ENCODE data around the gene ASB15.

Gene ASB15

DNA sequence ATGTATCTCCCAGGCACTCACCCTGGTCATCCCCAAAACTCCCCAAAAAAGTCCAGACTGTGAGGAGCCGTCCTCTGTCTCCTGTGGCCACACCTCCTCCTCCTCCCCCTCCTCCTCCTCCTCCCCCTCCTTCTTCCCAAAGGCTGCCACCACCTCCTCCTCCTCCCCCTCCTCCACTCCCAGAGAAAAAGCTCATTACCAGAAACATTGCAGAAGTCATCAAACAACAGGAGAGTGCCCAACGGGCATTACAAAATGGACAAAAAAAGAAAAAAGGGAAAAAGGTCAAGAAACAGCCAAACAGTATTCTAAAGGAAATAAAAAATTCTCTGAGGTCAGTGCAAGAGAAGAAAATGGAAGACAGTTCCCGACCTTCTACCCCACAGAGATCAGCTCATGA is 61.1 kb downstream of the ASB15 start:
- H3K4me2 ChIP-seq (ENCODE audit: low read depth, low read length), result no peak overlapping the region
- H3K27me3 ChIP-seq (replicated peaks; ENCODE audit: insufficient read depth, low read length), result no peaks in the 10 kb centered on the region
- no peak overlapping the region for H2AFZ ChIP-seq (ENCODE audit: low read length)

DNA sequence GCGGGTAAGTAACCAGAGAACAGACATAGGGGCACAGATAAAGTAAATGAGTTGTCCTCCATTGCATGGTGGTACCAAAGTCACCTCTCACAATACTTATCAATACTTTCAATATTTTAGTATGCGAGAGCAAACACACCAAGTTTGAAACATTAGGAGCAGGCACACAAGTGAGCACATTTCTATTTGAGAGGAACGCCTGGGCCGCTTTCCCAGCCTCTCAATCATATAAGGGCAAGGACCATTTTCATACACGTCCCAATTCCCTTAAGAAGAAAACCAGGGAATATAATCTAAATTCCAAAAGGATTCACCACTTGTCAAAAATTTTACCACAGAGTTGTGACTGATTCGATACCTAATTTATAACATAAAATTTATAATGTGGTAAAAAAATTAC is 61.6 kb downstream of the ASB15 start:
- H3K27me3 ChIP-seq (replicated peaks; ENCODE audit: insufficient read depth, low read length), result no peaks in the 10 kb centered on the region
- no peak overlapping the region for H3K4me2 ChIP-seq (ENCODE audit: low read depth, low read length)
- DNase-seq, result no peak
- no peaks in the 10 kb centered on the region for H3K36me3 ChIP-seq (replicated peaks; ENCODE audit: insufficient read depth, low read length)
- no peaks in the 10 kb centered on the region for H3K79me2 ChIP-seq (ENCODE audit: low read length)
- no peak overlapping the region for H3K4me3 ChIP-seq (ENCODE audit: low read length)
- H3F3A ChIP-seq (ENCODE audit: insufficient read depth, low read length), result no peaks in the 10 kb centered on the region
- H3K27ac ChIP-seq (ENCODE audit: low read length), result no peak overlapping the region
- no peaks in the 10 kb centered on the region for H4K20me1 ChIP-seq (ENCODE audit: insufficient read depth, low read length)
- no peaks in the 10 kb centered on the region for H3K9me3 ChIP-seq (replicated peaks; ENCODE audit: insufficient read depth, low read length)
- no peaks in the 10 kb centered on the region for H3K4me1 ChIP-seq (ENCODE audit: low read length)
- H3K9ac ChIP-seq (ENCODE audit: low read length), result no peak overlapping the region
- H2AFZ ChIP-seq (ENCODE audit: low read length), result no peak overlapping the region
- no peaks in the 10 kb centered on the region for H3K9me2 ChIP-seq (replicated peaks; ENCODE audit: insufficient read depth, low read length)
- TF ChIP-seq, protein P1, sequence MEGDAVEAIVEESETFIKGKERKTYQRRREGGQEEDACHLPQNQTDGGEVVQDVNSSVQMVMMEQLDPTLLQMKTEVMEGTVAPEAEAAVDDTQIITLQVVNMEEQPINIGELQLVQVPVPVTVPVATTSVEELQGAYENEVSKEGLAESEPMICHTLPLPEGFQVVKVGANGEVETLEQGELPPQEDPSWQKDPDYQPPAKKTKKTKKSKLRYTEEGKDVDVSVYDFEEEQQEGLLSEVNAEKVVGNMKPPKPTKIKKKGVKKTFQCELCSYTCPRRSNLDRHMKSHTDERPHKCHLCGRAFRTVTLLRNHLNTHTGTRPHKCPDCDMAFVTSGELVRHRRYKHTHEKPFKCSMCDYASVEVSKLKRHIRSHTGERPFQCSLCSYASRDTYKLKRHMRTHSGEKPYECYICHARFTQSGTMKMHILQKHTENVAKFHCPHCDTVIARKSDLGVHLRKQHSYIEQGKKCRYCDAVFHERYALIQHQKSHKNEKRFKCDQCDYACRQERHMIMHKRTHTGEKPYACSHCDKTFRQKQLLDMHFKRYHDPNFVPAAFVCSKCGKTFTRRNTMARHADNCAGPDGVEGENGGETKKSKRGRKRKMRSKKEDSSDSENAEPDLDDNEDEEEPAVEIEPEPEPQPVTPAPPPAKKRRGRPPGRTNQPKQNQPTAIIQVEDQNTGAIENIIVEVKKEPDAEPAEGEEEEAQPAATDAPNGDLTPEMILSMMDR (IDR thresholded peaks at IDR 0.05; ENCODE audit: low read length), result no peak
- TF ChIP-seq EZH2 (optimal IDR thresholded peaks at IDR 0.05; ENCODE audit: low read depth, low read length) (no peak), EZH2phosphoT487 (IDR thresholded peaks at IDR 0.05; ENCODE audit: low read length) (no peak)

More for the DNA sequence above, 61.1 kb downstream of the ASB15 start:
- Histone ChIP-seq H3F3A (ENCODE audit: insufficient read depth, low read length) (no peaks in the 10 kb centered on the region), H4K20me1 (ENCODE audit: insufficient read depth, low read length) (no peaks in the 10 kb centered on the region), H3K4me3 (ENCODE audit: low read length) (no peak overlapping the region), H3K9me3 (replicated peaks; ENCODE audit: insufficient read depth, low read length) (no peaks in the 10 kb centered on the region), H3K27ac (ENCODE audit: low read length) (no peak overlapping the region), H3K36me3 (replicated peaks; ENCODE audit: insufficient read depth, low read length) (no peaks in the 10 kb centered on the region), H3K4me1 (ENCODE audit: low read length) (no peaks in the 10 kb centered on the region), H3K79me2 (ENCODE audit: low read length) (no peaks in the 10 kb centered on the region), H3K9ac (ENCODE audit: low read length) (no peak overlapping the region), H3K9me2 (replicated peaks; ENCODE audit: insufficient read depth, low read length) (no peaks in the 10 kb centered on the region)
- no peak for TF ChIP-seq EZH2 (optimal IDR thresholded peaks at IDR 0.05; ENCODE audit: low read depth, low read length)
- TF ChIP-seq, protein P1 (IDR thresholded peaks at IDR 0.05; ENCODE audit: low read length), result no peak
- no peak for TF ChIP-seq EZH2phosphoT487 (IDR thresholded peaks at IDR 0.05; ENCODE audit: low read length)
- no peak for DNase-seq

DNA sequence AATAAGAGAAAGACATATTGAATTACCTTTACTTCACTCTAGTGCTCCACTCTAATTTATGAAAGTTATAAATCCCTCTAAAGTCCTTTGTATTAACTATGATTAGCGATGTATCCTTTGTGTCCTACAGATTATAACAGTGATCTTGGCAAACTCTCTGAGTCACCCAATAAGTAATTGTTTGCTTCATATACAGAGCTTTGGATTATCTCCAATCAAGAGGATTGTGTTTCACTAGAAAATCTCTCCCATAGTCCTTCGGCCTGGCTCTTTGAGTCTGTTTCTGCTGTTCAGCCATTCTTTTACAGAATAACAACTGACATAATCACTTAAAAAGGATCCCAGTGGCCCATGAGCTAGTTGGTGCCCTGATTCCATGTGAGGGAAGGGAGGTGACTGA is 63.5 kb downstream of the ASB15 start:
- DNase-seq, result no peak
- no peak for TF ChIP-seq EZH2phosphoT487 (IDR thresholded peaks at IDR 0.05; ENCODE audit: low read length)
- TF ChIP-seq EZH2 (optimal IDR thresholded peaks at IDR 0.05; ENCODE audit: low read depth, low read length), result no peak
- TF ChIP-seq, protein P1 (IDR thresholded peaks at IDR 0.05; ENCODE audit: low read length), result no peak
- Histone ChIP-seq H3K4me1 (ENCODE audit: low read length) (no peaks in the 10 kb centered on the region), H3K9me2 (replicated peaks; ENCODE audit: insufficient read depth, low read length) (no peaks in the 10 kb centered on the region), H3K4me3 (ENCODE audit: low read length) (no peak overlapping the region), H2AFZ (ENCODE audit: low read length) (no peak overlapping the region), H3K27ac (ENCODE audit: low read length) (no peak overlapping the region), H3K27me3 (replicated peaks; ENCODE audit: insufficient read depth, low read length) (no peaks in the 10 kb centered on the region), H3K36me3 (replicated peaks; ENCODE audit: insufficient read depth, low read length) (no peaks in the 10 kb centered on the region), H3F3A (ENCODE audit: insufficient read depth, low read length) (no peaks in the 10 kb centered on the region), H3K9ac (ENCODE audit: low read length) (no peak overlapping the region), H4K20me1 (ENCODE audit: insufficient read depth, low read length) (no peaks in the 10 kb centered on the region), H3K9me3 (replicated peaks; ENCODE audit: insufficient read depth, low read length) (no peaks in the 10 kb centered on the region), H3K79me2 (ENCODE audit: low read length) (no peaks in the 10 kb centered on the region), H3K4me2 (ENCODE audit: low read depth, low read length) (no peak overlapping the region)
